PC-9 (cell line): Measurements from ENCODE around the gene RGS7.

Experiments
- EZH2 ChIP-seq: fragments of 200-600 bp; sonication (generic); IDR thresholded peaks from 2 replicates; pipeline ENCODE4 v1.8.0; 2017; ENCODE audit warnings: antibody characterized with exemption, low read depth
- TF ChIP-seq, protein P1 (sequence below): fragments of 200-600 bp; sonication (generic); conservative IDR thresholded peaks from 2 replicates; pipeline ENCODE4 v1.6.1; 2017; ENCODE audit warnings: mixed run types, antibody characterized with exemption, mild to moderate bottlenecking, moderate library complexity

DNA sequence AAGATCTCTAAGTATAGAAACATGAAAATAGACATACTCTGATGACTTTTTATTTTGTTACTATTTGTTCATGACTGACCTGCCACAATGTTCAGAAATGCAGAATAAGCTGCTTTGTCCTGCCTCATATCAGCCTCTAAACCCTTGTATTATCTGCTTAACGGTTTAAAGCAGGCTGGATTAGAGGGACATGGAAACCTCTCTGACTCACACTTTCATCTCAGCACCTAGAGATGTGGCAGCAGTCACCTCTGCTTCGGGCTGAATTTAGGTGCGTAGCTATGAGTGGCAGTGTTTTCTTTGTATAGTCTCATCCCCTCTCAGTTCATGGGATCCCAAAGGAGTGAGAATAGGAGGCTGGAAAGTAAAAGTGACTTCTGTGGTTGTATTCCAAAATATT is 255.4 kb downstream of the RGS7 start:
- TF ChIP-seq, protein P1, sequence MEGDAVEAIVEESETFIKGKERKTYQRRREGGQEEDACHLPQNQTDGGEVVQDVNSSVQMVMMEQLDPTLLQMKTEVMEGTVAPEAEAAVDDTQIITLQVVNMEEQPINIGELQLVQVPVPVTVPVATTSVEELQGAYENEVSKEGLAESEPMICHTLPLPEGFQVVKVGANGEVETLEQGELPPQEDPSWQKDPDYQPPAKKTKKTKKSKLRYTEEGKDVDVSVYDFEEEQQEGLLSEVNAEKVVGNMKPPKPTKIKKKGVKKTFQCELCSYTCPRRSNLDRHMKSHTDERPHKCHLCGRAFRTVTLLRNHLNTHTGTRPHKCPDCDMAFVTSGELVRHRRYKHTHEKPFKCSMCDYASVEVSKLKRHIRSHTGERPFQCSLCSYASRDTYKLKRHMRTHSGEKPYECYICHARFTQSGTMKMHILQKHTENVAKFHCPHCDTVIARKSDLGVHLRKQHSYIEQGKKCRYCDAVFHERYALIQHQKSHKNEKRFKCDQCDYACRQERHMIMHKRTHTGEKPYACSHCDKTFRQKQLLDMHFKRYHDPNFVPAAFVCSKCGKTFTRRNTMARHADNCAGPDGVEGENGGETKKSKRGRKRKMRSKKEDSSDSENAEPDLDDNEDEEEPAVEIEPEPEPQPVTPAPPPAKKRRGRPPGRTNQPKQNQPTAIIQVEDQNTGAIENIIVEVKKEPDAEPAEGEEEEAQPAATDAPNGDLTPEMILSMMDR: no peak
- TF ChIP-seq EZH2: no peak
